Hepatocyte (in vitro differentiated cells): ENCODE data around the gene PLTP.

ENCODE experiments used
- EZH2 ChIP-seq: fragments of 200-600 bp; sonication (generic); IDR thresholded peaks from 2 replicates; pipeline ENCODE4 v1.6.1; 2016; ENCODE audit warnings: antibody characterized with exemption, mild to moderate bottlenecking, borderline replicate concordance
- TF ChIP-seq, protein P1 (sequence below): fragments of 200-600 bp; sonication (generic); IDR thresholded peaks from 2 replicates; pipeline ENCODE4 v1.5.1; 2016; ENCODE audit warnings: antibody characterized with exemption, mild to moderate bottlenecking; ENCODE audit not compliant: poor library complexity

GRCh38 chr20:45851501-45851900 is 60.5 kb downstream of the PLTP start:
- no peak for TF ChIP-seq EZH2
- TF ChIP-seq, protein P1, sequence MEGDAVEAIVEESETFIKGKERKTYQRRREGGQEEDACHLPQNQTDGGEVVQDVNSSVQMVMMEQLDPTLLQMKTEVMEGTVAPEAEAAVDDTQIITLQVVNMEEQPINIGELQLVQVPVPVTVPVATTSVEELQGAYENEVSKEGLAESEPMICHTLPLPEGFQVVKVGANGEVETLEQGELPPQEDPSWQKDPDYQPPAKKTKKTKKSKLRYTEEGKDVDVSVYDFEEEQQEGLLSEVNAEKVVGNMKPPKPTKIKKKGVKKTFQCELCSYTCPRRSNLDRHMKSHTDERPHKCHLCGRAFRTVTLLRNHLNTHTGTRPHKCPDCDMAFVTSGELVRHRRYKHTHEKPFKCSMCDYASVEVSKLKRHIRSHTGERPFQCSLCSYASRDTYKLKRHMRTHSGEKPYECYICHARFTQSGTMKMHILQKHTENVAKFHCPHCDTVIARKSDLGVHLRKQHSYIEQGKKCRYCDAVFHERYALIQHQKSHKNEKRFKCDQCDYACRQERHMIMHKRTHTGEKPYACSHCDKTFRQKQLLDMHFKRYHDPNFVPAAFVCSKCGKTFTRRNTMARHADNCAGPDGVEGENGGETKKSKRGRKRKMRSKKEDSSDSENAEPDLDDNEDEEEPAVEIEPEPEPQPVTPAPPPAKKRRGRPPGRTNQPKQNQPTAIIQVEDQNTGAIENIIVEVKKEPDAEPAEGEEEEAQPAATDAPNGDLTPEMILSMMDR: no peak
